Effector CD8-positive, alpha-beta T cell (primary cell): Measurements from ENCODE around the gene FAM25G.
"Not testable (repeated sequence)": the region's sequence is repeated elsewhere in the genome, so short reads cannot be mapped to it uniquely, and the experiment has no call there.

ENCODE experiments used
- DNase-seq: peaks from one replicate; lab custom pipeline; 2025; lab: John Stamatoyannopoulos, UW

FAM25G gene

GRCh38 chr10:47465216-47465917 is 26.1 kb downstream of the FAM25G start:
- DNase-seq: not testable (repeated sequence)

- not testable (repeated sequence) for DNase-seq
Observed at GRCh38 chr10:47462577-47463358, 28.7 kb downstream of the FAM25G start.

- DNase-seq: not testable (repeated sequence)
Observed at GRCh38 chr10:47461261-47461687, 30.2 kb downstream of the FAM25G start.

GRCh38 chr10:47458466-47459154 is 32.9 kb downstream of the FAM25G start:
- no peak for DNase-seq

- no peak for DNase-seq
Observed at GRCh38 chr10:47457826-47458225, 33.7 kb downstream of the FAM25G start.

- DNase-seq: no peak
Observed at GRCh38 chr10:47457528-47457820, 34.0 kb downstream of the FAM25G start.

GRCh38 chr10:47456794-47457527 is 34.5 kb downstream of the FAM25G start:
- DNase-seq: no peak

GRCh38 chr10:47456079-47456785 is 35.3 kb downstream of the FAM25G start:
- DNase-seq: no peak

- not testable (repeated sequence) for DNase-seq
Observed at GRCh38 chr10:47455350-47456078, 36.0 kb downstream of the FAM25G start.

- DNase-seq: no peak
Observed at GRCh38 chr10:47454780-47455058, 36.8 kb downstream of the FAM25G start.

- no peak for DNase-seq
Observed at GRCh38 chr10:47454008-47454779, 37.3 kb downstream of the FAM25G start.

- DNase-seq: no peak
Observed at GRCh38 chr10:47453141-47454007, 38.1 kb downstream of the FAM25G start.

GRCh38 chr10:47452495-47453140 is 38.9 kb downstream of the FAM25G start:
- no peak for DNase-seq

- no peak for DNase-seq
Observed at GRCh38 chr10:47451998-47452494, 39.5 kb downstream of the FAM25G start.

- no peak for DNase-seq
Observed at GRCh38 chr10:47451273-47451997, 40.1 kb downstream of the FAM25G start.

GRCh38 chr10:47450442-47450841 is 41.1 kb downstream of the FAM25G start:
- no peak for DNase-seq

- no peak for DNase-seq
Observed at GRCh38 chr10:47449979-47450378, 41.5 kb downstream of the FAM25G start.
